ENCODE measurements around the gene LY6G5B.

Gene LY6G5B

GRCh38 chr6:31641370-31641769, 28.4 kb upstream of the LY6G5B start:
- H3K4me1 ChIP-seq (ENCODE audit: control insufficient read depth, insufficient read depth, low read length): no peaks in the 10 kb centered on the region
- no peak overlapping the region for H3K9ac ChIP-seq (ENCODE audit: low read length in 2 of 2)
- no peak overlapping the region for H3K27ac ChIP-seq (ENCODE audit: low read length)
- peaks cover 74 to 78% of the 10 kb centered on the region in 2 donors for H3K36me3 ChIP-seq (ENCODE audit: control insufficient read depth in 2 of 2, insufficient read depth in 2 of 2, low read length in 2 of 2)
- H3K27me3 ChIP-seq (ENCODE audit: control insufficient read depth in 1 of 2, insufficient read depth in 2 of 2, low read length in 2 of 2): no peaks in the 10 kb centered on the region
- no peak overlapping the region for H3K4me3 ChIP-seq (ENCODE audit: low read length in 2 of 2)
- no peaks in the 10 kb centered on the region for H3K9me3 ChIP-seq (ENCODE audit: control insufficient read depth in 2 of 2, low read length in 2 of 2)

GRCh38 chr6:31642798-31643570, 26.8 kb upstream of the LY6G5B start:
- Histone ChIP-seq H3K4me1 (ENCODE audit: control insufficient read depth, insufficient read depth, low read length) (no peaks in the 10 kb centered on the region), H3K36me3 (ENCODE audit: control insufficient read depth in 2 of 2, insufficient read depth in 2 of 2, low read length in 2 of 2) (peaks cover 71 to 76% of the 10 kb centered on the region in 2 donors)

GRCh38 chr6:31643818-31644454, 25.8 kb upstream of the LY6G5B start:
- Histone ChIP-seq H3K27ac (ENCODE audit: low read length) (no peak overlapping the region), H3K9ac (ENCODE audit: low read length in 2 of 2) (no peak overlapping the region), H3K27me3 (ENCODE audit: control insufficient read depth in 1 of 2, insufficient read depth in 2 of 2, low read length in 2 of 2) (no peaks in the 10 kb centered on the region), H3K4me1 (ENCODE audit: control insufficient read depth, insufficient read depth, low read length) (no peaks in the 10 kb centered on the region), H3K36me3 (ENCODE audit: control insufficient read depth in 2 of 2, insufficient read depth in 2 of 2, low read length in 2 of 2) (peaks cover 78 to 84% of the 10 kb centered on the region in 2 donors), H3K4me3 (ENCODE audit: low read length in 2 of 2) (no peak overlapping the region), H3K9me3 (ENCODE audit: control insufficient read depth in 2 of 2, low read length in 2 of 2) (no peaks in the 10 kb centered on the region)

More at GRCh38 chr6:31642798-31643570, 26.8 kb upstream of the LY6G5B start:
- Histone ChIP-seq H3K27me3 (ENCODE audit: control insufficient read depth in 1 of 2, insufficient read depth in 2 of 2, low read length in 2 of 2) (no peaks in the 10 kb centered on the region), H3K9me3 (ENCODE audit: control insufficient read depth in 2 of 2, low read length in 2 of 2) (no peaks in the 10 kb centered on the region), H3K27ac (ENCODE audit: low read length) (no peak overlapping the region), H3K9ac (ENCODE audit: low read length in 2 of 2) (no peak overlapping the region), H3K4me3 (ENCODE audit: low read length in 2 of 2) (no peak overlapping the region)

- H3K4me3 ChIP-seq (ENCODE audit: low read length in 2 of 2): no peak overlapping the region
- H3K36me3 ChIP-seq (ENCODE audit: control insufficient read depth in 2 of 2, insufficient read depth in 2 of 2, low read length in 2 of 2): peaks cover 77 to 81% of the 10 kb centered on the region in 2 donors
- no peak overlapping the region for H3K27ac ChIP-seq (ENCODE audit: low read length)
- no peak overlapping the region for H3K9ac ChIP-seq (ENCODE audit: low read length in 2 of 2)
- H3K9me3 ChIP-seq (ENCODE audit: control insufficient read depth in 2 of 2, low read length in 2 of 2): no peaks in the 10 kb centered on the region
- peaks cover 3% of the 10 kb centered on the region for H3K4me1 ChIP-seq (ENCODE audit: control insufficient read depth, insufficient read depth, low read length)
- no peaks in the 10 kb centered on the region for H3K27me3 ChIP-seq (ENCODE audit: control insufficient read depth in 1 of 2, insufficient read depth in 2 of 2, low read length in 2 of 2)
Measured at GRCh38 chr6:31645325-31645724, 24.5 kb upstream of the LY6G5B start.

- Histone ChIP-seq H3K4me3 (ENCODE audit: low read length in 2 of 2) (peak overlapping the region; percentile 78 to 96), H3K36me3 (ENCODE audit: control insufficient read depth in 2 of 2, insufficient read depth in 2 of 2, low read length in 2 of 2) (peaks cover 26 to 30% of the 10 kb centered on the region in 2 donors), H3K27me3 (ENCODE audit: control insufficient read depth in 1 of 2, insufficient read depth in 2 of 2, low read length in 2 of 2) (no peaks in the 10 kb centered on the region), H3K9ac (ENCODE audit: low read length in 2 of 2) (peak overlapping the region; percentile 84 to 99), H3K4me1 (ENCODE audit: control insufficient read depth, insufficient read depth, low read length) (peaks cover 20% of the 10 kb centered on the region), H3K9me3 (ENCODE audit: control insufficient read depth in 2 of 2, low read length in 2 of 2) (no peaks in the 10 kb centered on the region), H3K27ac (ENCODE audit: low read length) (peak overlapping the region; percentile 98)
Measured at GRCh38 chr6:31651602-31652191, 18.1 kb upstream of the LY6G5B start.

GRCh38 chr6:31652925-31653724, 16.7 kb upstream of the LY6G5B start:
- Histone ChIP-seq H3K4me3 (ENCODE audit: low read length in 2 of 2) (peak overlapping the region; percentile 78 to 96), H3K27ac (ENCODE audit: low read length) (peak overlapping the region; percentile 98), H3K27me3 (ENCODE audit: control insufficient read depth in 1 of 2, insufficient read depth in 2 of 2, low read length in 2 of 2) (no peaks in the 10 kb centered on the region), H3K9me3 (ENCODE audit: control insufficient read depth in 2 of 2, low read length in 2 of 2) (no peaks in the 10 kb centered on the region), H3K4me1 (ENCODE audit: control insufficient read depth, insufficient read depth, low read length) (peaks cover 25% of the 10 kb centered on the region), H3K36me3 (ENCODE audit: control insufficient read depth in 2 of 2, insufficient read depth in 2 of 2, low read length in 2 of 2) (peaks cover 16 to 28% of the 10 kb centered on the region in 2 donors), H3K9ac (ENCODE audit: low read length in 2 of 2) (peak overlapping the region; percentile 84 to 99)

DNA sequence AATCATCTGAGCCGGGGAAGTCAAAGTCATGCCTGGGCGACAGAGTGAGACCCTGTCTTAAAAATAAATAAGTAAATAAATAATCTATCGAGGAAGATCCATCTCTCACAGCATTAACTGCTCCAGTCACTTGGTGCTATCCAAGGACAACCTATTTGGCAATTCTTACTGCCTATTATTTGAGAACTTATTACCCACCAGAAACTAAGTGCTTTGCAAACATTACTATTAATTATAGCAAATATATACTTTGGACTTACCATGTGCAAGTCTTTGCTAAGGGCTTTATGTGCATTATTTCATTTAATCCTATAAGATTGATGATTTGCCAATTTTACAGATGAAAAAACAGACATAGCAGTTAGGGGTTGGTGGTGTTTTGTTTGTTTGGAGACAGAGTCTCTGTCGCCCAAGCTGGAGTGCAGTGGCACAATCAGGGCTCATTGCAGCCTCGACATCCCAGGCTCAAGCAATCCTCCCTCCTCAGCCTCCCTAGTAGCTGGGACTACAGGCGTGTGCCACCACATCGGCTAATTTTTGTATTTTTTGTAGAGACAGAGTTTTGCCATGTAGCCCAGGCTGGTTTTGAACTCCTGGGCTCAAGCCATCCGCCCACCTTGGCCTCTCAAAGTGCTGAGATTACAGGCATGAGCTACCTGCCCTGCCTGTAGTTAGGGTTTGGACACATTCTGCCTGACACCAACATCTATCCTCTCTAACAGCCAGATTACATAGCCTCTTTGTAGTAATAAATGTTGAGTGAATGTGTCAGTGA, 15.0 kb upstream of the LY6G5B start:
- no peaks in the 10 kb centered on the region for H3K27me3 ChIP-seq (ENCODE audit: control insufficient read depth in 1 of 2, insufficient read depth in 2 of 2, low read length in 2 of 2)
- H3K27ac ChIP-seq (ENCODE audit: low read length): no peak overlapping the region
- peaks cover 0 to 16% of the 10 kb centered on the region in 2 donors for H3K36me3 ChIP-seq (ENCODE audit: control insufficient read depth in 2 of 2, insufficient read depth in 2 of 2, low read length in 2 of 2)
- no peaks in the 10 kb centered on the region for H3K9me3 ChIP-seq (ENCODE audit: control insufficient read depth in 2 of 2, low read length in 2 of 2)
- no peak overlapping the region for H3K4me3 ChIP-seq (ENCODE audit: low read length in 2 of 2)
- no peak overlapping the region for H3K9ac ChIP-seq (ENCODE audit: low read length in 2 of 2)
- peaks cover 40% of the 10 kb centered on the region for H3K4me1 ChIP-seq (ENCODE audit: control insufficient read depth, insufficient read depth, low read length)

DNA sequence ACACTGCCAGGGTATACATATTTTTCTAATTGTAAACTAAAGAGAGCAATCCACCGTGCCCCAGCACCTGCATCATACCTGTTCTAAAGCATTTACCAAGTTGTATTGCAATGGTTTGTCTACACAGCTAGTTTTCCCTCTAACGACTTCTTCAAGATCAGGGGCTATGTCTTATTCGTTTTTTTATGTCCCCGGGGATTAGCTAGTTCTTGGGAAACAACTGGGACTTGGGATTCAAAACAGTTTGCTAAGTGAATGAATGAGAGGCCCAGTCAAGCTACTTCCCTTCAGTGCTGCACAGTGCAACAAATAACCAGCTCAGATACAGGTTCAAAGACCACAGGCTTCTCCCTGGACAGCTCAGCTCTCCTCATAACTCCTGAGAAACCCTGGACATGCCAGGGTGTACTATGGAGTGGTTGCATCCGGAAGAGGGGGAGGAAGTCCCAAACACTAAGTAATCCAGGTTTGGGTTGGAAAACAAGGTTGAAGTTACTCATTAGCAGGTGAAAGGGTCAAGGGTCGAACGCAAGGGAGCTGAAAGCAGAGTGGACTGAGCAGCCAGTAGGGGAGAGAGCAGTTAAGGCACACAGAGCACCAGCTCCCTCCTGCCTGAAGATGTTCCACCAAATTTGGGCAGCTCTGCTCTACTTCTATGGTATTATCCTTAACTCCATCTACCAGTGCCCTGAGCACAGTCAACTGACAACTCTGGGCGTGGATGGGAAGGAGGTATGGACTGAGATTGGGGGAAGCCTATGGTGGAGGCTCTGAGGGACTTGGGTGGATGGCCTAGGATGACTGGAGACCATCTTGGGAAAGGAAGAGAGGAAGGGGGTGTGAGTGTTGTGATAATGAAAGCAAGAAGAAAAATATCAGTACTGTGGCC, 14.2 kb upstream of the LY6G5B start, which contains the start of gene APOM:
Gene APOM, plus strand, starts transcription at position 546 of the 889 bp plus-strand sequence. Its CDS starts 73 bp downstream, at position 619.
- Histone ChIP-seq H3K27ac (ENCODE audit: low read length) (no peak within 1 kb of the TSS), H3K36me3 (ENCODE audit: control insufficient read depth in 2 of 2, insufficient read depth in 2 of 2, low read length in 2 of 2) (peaks cover 0 to 16% of the 10 kb centered on the region in 2 donors), H3K27me3 (ENCODE audit: control insufficient read depth in 1 of 2, insufficient read depth in 2 of 2, low read length in 2 of 2) (no peaks in the 10 kb centered on the region), H3K9me3 (ENCODE audit: control insufficient read depth in 2 of 2, low read length in 2 of 2) (no peaks in the 10 kb centered on the region), H3K4me1 (ENCODE audit: control insufficient read depth, insufficient read depth, low read length) (peaks cover 44% of the 10 kb centered on the region), H3K9ac (ENCODE audit: low read length in 2 of 2) (no peak within 1 kb of the TSS), H3K4me3 (ENCODE audit: low read length in 2 of 2) (no peak within 1 kb of the TSS)

GRCh38 chr6:31657406-31658157, 12.2 kb upstream of the LY6G5B start:
- Histone ChIP-seq H3K9ac (ENCODE audit: low read length in 2 of 2) (peak overlapping the region in 1 of 2 donors; percentile 23), H3K9me3 (ENCODE audit: control insufficient read depth in 2 of 2, low read length in 2 of 2) (no peaks in the 10 kb centered on the region), H3K4me1 (ENCODE audit: control insufficient read depth, insufficient read depth, low read length) (peaks cover 42% of the 10 kb centered on the region), H3K36me3 (ENCODE audit: control insufficient read depth in 2 of 2, insufficient read depth in 2 of 2, low read length in 2 of 2) (peaks cover 0 to 24% of the 10 kb centered on the region in 2 donors), H3K4me3 (ENCODE audit: low read length in 2 of 2) (no peak overlapping the region), H3K27ac (ENCODE audit: low read length) (no peak overlapping the region), H3K27me3 (ENCODE audit: control insufficient read depth in 1 of 2, insufficient read depth in 2 of 2, low read length in 2 of 2) (no peaks in the 10 kb centered on the region)

Data from stomach smooth muscle (tissue), 2 donors.